GM19395 (cell line): ENCODE results near the gene TNS1.

Experiments used
- ATAC-seq: cut with Tn5 transposase; IDR thresholded peaks from one replicate; pipeline ENCODE4 v1.9.1; 2021; ENCODE audit warnings: mild to moderate bottlenecking, moderate library complexity; ENCODE audit not compliant: unreplicated experiment

The TNS1 gene

GRCh38 chr2:217947383-217948350 lies 55.1 kb downstream of the TNS1 start:
- no peak for ATAC-seq

DNA sequence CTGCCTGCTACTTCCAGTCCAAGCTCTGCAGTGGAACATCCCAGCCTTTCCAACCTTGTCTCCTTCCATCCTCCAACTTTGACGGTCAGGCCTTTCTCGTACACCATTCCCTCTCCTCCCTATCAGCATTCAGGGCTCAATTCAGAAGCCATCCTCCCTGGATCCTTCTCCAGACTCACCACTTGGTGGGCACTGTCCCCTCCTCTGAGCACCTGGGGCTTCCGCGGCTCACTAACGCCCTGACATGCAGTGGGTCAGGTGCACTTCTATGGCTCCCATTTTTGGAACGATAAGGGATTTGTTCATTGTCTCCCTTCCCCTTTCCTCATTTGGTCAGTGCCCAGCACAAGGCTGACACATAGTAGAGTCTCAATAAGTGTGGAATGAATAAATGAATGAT lies 56.7 kb downstream of the TNS1 start:
- ATAC-seq, result no peak

DNA sequence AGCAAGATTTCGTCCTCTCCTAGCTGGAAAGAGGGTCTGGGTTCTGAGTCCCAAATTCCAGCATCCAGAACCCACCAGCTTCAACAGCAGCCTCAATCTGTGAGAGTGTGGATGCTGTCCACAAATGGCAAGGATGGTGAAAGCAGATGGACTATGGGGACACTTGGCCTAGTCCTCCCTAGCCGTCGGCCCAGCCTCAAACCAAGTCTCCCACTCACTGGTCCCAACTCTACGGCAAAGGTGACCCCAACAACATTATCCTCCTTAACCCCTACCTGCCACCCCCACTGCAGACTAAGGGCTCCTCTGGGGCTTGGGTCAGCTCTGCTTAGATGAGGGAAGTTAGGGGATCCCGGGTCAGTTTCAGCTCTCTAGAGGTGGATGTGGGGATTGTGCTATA lies 57.3 kb downstream of the TNS1 start:
- no peak for ATAC-seq

DNA sequence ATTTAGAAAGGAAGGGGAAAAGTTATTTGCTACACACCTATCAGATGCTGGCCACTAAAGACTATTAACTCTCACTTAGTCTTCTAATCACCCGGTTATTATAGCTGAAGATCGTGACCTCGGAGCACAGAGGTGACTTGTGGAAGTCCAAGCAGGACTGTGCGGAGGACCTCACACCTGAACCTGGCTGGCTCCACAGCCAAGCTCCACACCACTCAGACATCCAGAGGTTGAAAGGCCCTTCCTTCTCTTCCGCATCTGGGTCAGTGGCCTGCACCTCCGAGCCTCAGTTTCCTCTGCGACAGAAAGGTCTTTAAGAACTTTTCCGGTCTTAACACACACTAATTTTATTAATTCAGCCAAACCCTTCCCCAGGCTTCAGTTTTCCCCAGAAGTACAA lies 57.9 kb downstream of the TNS1 start:
- no peak for ATAC-seq

GRCh38 chr2:217944366-217944765 lies 58.4 kb downstream of the TNS1 start:
- no peak for ATAC-seq

- no peak for ATAC-seq
These were observed 59.1 kb downstream of the TNS1 start for GRCh38 chr2:217943446-217944321.

DNA sequence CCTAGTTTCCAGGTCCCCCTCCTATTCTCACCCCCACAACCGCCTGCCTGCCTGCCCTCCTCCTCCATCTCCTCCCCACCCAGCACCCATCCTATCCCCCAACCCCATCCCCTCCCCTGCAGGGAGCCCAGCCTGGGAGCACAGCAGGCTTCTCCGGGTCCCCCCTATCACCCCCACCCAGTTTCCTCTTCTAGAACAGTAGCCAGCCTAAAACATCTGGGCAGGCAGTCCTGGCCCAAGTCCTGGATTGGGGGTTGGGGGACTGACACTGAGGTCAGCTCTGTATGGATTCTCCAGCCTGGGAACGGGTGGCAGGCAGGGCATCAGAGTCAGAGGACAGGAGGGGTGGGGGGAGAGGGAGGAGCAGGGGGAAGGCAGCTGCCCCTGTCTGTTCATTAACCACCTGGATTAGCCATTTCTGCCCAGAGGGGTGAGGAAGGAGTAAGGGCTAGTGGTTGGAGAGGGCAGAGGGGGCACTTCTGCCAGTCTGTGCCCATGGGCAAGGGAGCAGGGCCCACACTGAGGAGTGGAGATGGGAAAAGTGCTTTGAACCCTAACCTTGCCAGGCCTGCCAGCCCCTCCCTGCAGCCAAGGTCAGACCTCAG lies 60.0 kb downstream of the TNS1 start:
- ATAC-seq, result no peak

GRCh38 chr2:217941886-217942728 lies 60.7 kb downstream of the TNS1 start:
- no peak for ATAC-seq

- ATAC-seq, result no peak
These were observed 61.5 kb downstream of the TNS1 start for GRCh38 chr2:217941339-217941738.

DNA sequence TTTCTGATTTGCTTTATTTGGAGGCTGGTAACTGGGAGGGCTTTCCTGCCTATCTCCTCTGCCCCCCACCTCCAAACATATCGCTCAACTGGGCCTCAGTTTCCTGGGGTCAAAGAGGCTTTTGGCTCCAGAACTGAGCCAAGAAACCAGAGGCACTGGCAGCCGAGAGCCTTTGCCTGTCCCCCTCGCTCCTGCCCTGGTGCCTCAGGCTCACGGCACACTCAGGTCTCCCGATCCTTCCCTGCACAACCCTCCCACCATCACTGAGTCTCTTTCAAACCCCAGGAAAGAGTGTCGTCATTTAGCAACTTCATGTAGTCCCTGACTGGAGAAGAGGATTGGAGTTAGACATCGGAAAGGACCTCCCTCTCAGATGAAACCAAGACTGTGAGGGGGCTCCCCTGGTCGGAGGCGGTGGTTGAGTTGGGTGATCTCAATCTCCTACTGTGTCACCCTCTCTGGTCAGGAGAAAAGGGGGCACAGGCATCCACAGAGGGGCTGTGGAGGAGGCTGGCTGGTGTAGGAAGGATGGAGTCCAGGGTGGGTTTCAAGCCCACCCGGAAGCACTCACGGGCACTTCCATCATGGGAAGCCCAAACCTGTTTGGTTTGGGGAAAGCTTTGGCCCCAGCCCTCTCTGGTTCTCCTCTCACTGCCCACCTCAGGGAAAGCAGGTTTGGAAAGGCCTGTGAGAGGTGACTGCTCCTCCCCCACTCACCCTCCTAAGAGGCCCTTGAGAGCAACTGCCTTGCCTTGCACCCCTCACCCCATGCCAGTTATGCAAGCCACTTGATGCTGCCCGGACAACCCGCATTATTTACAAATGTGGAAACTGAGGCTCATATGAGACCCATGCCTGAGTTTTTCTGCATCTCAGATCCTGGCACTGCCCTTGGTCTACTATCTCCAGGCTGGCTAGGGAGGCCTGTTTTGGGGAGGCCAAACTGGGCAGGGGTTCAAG lies 62.3 kb downstream of the TNS1 start:
- no peak for ATAC-seq

DNA sequence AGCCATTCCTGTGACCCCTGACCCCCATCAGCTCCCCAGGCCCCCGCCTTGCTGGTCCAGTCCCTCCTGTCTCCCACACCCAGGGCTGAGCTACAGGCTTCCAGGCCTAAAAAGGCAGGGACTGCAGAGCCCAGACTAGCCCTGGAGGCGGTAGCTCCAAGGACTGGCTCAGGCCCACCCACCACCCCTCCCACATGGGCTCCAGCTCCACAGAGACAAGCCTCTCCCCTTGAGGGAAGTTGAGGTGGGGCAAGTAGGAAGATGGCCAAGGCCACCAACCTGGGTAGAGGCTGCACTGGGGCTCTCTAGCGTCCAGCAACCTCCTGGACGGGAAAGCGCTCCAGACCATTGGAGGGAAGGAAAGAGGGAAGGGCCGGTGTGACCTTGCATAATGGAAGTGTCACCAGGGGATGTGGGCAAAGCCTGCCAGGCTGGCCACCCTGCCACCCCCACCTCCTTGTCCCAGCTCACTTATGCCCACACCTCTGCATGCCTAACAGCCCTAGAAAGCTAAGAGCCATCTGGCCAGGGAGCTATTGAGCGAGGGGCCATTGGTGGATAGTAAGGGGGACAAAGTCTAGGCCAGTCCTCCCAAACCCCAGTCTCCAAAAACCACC lies 63.1 kb downstream of the TNS1 start:
- ATAC-seq, result no peak

DNA sequence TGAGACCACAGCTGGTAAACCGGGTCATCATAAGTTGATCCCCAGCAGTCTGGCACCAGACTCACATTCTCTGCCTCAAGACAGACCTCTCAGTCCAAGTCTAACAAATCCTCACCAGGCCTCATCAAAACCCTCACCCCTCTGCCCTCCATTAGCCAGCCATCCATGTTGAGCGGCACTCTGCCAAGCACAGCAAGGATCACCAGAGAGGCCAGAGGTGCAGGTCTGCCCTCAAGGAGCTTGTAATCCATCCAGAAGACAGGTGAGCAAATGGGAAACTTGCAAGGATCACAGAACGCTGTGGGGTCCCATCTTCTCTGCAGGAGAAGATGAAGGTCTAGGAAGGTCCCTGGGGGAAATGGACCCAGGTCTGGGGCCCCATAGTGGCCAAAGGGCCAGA lies 63.6 kb downstream of the TNS1 start:
- no peak for ATAC-seq

- no peak for ATAC-seq
These were observed 64.8 kb downstream of the TNS1 start for GRCh38 chr2:217938036-217938435.

- ATAC-seq, result no peak
These were observed 65.3 kb downstream of the TNS1 start for GRCh38 chr2:217937446-217937845.

DNA sequence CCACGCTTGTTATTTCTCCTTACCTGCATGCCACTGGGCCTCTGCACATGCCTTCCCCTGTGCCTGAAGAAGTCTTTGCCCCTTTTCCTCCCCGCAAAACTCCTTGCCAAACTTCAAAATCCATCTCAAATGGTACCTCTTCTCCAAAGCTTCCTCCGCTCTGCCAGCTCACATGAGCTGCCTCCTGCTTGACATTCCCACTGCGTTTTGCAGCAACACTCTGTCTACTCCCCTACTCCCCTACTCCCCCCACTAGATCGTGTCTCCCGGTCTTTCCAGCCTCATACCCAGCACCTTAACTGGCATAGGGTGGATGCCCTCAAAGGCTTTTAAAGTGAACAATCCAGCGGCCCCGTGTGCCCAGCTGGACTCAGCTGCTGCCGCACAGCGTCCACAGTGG lies 65.8 kb downstream of the TNS1 start:
- ATAC-seq, result no peak

DNA sequence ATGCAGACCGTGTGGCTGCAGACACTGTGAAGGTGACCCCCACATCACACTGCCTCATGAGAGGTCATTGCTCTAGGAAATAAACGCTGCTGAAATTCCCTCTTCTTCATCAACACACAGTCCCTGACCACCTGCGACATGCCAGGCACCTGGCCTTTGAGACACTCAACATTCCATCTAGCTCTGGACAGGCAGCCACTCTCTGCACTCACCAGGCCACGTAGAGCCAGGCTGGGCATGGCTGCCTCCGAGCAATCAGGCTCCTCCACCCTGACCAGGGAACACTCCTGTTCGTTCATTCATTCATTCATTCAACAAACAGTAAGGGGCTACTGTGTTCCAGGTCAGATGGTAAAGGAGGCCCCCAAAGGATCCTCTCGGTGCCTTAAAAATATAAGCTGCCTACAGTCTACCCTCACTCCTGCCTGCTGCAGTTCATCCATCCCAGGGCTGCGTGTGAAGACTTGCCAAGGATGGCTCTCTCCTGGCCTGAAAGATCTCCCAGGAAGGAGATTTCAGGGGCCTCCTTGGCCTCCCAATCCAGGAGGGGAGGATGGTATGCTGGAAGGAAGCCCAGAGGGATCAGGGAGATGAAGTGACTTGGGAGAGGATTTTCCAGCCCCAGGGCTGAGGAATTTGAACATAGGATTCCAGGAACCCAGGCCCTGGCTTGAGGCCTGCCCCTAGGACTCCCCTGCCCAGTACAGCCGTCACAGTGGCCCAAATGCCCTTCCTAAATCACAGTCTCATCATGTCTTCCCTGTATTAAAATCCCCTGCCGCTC lies 66.7 kb downstream of the TNS1 start:
- no peak for ATAC-seq

- no peak for ATAC-seq
These were observed 67.4 kb downstream of the TNS1 start for GRCh38 chr2:217935235-217935879.
